COLO668 (cell line): Measurements from ENCODE around the gene PIP4K2A.
A peak's percentile ranks its signal among the peaks of the same experiment; 100 is the strongest.

Experiments
- DNase-seq: peaks from one replicate; lab custom pipeline; 2025; ENCODE audit not compliant: unreplicated experiment; lab: John Stamatoyannopoulos, UW

The PIP4K2A gene

DNA sequence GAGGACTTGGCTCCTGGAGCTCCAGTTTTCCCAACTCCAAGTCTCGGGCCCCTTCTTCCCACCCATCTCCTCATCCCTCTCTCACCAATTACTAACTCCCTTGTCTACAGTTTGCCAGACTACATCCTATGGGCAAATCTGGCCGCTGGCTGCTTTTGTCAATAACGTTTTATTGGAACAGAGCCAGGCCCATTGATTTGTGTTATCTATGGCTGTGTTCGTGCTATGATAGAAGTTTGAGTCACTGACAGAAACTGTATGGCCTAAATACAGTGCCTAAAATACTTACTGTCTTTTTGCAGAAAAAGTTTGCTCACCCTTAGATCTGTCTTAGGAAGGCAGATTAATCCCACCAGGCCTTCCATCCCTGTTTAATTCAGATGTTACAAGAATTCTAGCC is 71.3 kb downstream of the PIP4K2A start:
- DNase-seq: peak; percentile 14

DNA sequence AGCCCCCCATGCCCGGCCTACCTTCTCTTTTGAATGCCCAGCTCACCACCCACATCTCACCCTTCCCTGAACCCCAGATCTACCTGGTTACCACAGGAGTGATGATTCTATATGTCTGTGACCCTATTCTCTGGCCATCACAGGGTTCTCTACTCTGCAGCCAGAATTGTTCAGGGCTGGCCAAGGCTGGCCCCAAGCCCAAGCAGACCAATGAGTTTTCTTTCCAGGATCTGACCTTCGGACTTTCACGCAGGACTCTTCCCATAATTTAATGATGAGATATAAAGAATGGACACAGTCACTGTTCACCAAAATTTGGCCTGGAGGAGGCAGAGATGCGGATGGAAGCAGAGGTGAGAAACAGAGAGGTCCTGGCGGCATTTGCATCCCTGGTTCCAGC is 72.6 kb downstream of the PIP4K2A start:
- DNase-seq: no peak

DNA sequence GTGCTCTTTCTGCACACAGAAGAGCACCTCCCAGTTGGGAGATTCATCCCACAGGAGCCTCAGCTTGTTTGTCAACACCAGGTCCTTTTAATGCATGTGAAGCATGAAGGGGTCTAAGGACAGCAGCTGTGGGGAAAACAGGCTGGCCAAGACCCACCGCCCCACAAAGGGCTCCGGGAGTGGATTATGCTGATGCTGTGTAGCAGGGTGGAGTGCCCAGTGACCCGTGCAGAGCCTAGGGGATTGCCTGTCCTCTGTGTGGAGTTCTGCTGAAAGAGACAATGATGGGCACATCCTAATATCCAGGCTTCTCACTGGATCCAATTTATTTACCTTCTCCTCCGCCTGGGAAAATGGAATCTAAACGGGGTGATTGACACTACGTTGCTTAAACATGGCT is 74.0 kb downstream of the PIP4K2A start:
- peak; percentile 10 for DNase-seq

DNA sequence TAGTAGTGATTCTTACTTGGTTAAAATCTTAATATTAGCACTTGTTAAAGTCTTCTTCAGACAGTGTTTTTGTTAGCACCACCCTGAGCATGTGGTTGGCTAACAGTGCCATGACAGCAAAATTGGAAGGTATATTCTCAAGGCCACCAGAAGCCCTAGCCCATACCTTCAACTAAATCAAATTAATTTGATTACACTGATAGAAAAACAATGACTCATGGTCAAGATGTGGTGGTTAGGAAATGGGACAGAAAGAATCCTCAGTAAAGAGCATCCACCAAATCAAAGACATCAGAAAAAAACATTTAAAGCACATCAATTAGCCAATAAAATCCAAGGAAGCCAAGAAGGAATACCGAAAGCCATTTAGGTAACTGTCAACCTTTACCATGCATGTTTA is 75.5 kb downstream of the PIP4K2A start:
- no peak for DNase-seq

DNA sequence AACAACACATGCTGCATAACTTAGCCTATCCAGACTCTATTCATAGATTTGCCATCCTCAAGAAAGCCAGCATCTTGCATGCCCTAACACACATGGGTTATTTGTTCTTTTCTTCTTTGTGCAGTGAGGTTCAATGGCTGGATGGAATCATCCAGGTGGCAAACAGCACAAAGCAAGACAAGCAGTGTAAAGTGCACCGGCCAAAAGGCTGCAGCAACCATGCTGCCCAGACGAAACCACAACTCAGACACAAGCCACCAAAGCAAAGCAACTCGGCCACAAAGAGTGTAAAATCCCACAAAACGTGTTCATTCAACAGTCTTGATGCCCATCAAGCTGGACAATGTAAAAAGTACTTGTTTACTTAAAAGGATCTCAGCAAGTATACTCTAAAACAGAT is 76.9 kb downstream of the PIP4K2A start:
- DNase-seq: no peak

DNA sequence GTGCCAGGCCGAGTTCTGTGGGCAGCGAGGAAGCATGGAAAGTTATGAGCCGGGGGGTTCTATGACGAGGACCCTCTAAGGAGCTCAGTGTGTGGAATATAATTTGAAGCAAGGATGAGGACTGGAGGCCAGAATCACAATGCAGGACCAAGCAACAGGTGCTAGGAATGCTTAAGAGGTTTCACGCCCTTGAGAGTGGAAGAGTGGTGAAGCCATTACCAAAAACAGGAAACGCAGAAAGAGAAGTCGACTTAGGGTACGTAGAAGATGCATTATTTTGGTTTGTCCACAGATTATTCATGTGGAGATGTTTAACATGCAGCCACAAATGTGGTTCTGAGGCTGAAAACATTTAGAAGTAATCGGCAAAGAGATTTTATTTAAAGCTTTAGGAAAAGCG is 78.7 kb downstream of the PIP4K2A start:
- no peak for DNase-seq

DNA sequence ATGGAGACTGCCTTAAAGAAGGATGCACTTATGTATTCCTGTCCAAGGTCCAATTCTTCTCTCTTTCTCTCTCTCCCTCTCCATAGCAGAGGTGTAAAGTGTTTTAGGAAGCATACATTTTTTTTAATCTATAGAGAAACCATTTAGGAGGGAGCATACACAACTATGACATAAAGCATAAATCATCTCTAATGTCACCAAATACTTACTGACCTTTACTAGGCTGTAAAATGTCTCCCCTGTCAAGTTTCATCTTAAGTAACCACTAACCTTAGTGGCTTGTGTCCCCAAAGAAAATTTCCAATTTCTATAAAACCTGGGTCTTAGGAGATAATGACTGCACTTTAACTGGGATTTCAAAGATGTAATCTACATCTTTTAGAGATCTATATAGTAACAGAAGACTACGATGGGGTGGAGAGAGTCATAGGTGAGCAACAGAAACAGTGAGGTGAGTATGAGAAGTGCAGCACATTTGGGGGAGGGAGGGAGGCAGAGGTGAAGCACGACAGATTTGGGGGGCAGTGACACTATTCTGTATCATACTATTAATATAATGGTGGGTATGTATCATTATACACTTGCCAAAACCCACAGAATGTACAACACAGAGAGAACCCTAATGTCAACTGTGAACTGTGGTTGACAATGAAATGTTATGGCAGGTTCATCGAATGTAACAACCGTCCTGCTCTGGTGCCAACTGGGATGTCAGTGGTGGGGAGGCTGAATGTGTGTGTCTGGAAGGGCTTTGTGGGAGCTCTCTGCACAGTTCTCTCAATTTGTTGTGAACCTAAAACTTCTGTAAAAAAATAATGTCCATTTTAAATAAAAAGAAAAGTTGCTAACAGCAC is 79.5 kb downstream of the PIP4K2A start:
- DNase-seq: no peak

DNA sequence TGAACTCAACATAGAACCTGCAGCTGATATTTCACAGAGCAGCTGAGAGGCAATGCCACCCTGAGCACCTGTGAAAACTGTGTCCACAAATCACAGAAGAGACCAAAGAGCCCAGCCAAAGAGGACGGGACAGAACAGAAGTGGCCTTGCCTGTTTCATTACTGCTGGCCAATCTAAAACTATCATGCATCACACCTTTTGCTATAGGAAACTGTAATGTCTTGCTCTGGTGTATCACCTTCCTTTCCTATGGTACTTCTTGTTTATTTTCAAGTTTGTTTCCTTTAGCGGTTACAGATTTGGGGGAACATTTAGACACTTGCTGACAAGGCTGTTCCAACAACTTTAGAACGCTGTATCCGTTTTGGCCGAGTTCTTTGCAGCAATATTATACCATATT is 80.3 kb downstream of the PIP4K2A start:
- DNase-seq: no peak

DNA sequence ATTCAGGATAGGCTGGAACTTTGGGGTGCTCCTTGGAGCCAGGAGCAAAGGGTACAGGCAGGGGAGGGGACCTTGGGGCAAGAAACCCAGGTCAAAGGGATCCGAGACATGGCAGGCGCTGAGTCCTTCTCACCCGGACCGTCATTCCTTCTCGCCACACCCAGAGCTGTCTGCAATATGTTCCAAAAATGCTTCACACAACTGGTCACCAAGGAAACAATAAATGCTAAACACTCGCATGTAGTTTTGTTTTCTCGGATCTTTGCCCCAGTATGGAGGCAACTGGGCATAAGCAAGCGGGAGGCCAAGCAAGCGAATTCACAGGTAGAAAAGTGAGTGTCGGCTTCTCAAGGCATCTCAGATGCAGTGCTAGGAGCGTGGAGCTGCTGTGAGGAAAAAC is 80.8 kb downstream of the PIP4K2A start:
- no peak for DNase-seq

DNA sequence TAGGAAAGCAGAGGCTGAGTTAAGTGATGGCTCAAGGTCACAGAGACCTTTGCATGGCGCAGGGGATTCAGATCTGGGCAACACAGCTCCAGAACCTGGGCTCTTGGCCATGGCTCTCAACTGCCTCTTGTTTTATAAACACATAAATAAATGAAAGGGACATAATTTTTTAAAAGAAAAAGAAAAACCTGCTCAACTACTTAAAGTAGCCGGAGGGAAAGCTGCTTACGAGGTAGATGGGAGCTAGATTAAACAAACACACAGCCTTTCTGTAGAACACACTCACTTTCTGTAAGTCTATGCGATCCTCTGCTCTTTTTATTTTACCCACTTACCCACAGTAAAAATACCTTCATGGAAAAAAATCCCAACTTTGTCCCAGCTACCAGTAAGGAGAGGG is 81.3 kb downstream of the PIP4K2A start:
- no peak for DNase-seq

DNA sequence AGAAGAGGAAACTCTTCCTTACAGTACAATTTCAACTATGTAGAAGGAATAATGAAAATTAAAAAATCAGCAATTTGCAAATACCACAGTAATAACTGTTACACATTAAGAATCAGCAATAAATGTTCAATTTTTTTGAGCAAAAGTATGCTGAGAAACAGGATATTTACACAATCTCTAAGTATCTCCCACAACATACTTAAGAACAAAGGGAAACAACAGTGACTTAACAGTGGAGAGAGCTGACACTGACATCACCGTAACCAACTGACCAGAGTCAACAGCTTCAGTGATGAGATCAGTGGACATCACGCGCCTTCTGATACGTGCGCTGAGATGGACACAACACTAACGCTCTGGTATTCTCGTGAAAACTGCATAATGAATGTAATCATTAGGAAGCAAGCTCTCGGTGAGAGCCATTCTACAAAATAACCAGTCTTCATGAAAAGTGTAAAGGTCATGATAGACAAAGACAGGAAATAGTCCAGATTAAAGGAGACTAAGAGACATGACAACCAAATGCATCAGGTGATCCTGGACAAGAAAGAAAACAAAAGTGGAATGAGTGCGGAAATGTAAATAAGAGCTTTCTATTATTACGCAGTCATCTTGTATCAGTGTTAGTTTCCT is 82.6 kb downstream of the PIP4K2A start:
- no peak for DNase-seq

DNA sequence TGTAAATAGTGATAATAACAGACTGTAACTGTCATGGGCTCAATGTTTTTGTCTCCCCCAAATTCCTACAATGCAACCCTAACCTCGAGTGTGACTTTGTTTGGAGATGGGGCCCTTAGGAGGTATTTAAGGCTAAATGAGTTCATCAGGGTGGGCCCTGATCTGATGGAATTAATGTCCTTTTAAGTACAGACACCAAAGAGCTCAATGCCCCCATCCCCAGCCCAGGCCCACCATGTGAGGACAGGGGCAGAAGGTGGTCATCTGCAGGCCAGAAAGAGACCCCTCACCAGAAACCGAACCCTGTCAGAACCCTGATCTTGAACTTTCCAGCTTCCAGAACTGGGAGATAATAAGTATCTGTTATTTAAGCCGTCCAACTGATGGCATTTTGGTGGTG is 83.2 kb downstream of the PIP4K2A start:
- no peak for DNase-seq

DNA sequence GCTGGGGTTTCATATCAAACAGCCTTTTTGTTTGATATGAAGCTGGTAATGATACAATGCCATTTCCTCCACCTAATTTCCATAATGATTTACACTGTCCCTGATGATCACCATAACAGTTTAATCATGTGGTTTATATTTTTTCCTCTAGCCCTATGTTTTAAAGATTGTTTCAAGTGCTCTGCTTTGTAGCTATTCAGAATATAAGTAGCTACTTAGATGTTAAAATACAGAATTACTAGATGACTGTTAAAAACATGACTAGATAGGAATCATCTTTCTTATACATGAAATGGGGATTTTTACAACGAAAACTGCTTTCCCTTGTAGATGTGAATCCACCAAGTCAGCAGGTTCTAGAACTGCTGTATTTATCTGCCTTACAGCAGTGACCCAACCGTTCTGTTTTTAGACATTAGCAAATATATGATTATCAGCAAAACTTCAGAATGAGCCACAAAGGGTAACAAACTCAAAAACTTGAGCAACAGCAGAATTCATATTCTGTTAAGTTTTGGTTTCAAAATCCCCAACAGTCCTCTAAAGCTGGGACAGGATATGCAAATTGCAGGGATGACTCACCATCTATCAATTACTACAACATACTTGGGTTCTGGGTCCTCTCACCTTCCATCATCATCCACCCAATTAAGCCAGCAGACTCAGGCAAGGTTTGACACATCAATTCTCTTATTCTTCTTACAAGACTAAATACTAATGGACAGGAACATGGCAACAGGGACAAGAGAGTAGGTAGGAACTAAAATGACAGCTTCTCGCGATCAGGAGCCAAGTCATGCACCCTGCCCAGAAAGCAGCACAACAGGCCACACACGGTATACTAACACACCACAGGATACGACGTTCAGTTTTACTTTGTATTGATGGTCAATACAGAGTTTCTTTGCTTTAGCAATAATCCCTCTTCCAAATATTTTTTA is 83.9 kb downstream of the PIP4K2A start:
- DNase-seq: no peak

DNA sequence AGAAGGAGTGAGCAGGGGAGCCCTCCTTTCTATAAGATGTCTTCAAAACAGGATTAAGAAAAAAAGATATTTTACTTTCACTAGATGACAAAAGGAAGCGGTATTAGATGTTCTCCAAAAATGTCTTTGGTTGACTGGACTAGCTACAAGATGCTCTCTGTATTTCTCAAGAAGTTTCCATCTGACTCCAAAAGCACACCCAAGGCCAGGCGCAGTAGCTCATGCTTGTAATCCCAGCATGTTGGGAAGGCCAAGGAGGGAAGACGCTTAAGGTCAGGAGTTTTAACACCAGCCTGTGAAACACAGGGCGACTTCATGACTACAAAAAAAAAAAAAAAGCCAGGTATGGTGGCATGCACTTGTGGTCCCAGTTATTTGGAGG is 84.5 kb downstream of the PIP4K2A start:
- no peak for DNase-seq

DNA sequence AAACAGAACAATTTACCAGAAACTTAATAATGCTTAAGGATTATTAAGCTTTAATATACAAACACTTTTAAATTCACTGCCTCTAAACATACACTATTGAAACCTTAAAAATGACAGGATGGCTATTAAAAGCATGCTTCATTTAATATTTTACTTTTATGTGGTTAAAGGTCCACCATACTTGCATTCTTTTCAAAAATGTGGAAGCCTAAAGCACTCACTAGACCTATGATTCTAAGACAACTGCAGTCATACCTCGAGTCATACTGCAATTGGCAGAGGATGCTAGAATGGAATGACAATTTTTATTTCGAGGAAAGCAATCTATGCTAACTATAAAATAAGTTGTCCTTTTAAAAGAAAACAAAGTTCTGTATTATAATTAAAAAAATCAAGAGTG is 85.3 kb downstream of the PIP4K2A start:
- no peak for DNase-seq

DNA sequence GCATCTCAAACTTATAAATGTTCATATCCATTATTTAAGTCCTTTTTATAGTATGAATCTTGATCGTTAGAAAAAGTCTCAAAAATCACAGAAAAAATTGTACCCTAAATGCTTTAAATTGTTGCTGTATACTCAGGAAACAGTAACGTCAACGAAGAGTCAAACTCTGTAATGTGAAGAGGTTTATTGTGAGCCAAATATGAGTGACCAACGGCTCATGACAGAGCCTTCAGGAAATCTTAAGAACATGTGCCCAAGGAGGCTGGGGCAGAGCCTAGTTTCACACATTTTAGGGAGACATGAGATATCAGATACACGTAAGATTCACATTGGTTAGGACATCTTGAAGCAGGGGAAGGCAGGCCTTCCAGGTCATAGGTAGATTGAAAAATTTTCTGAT is 86.1 kb downstream of the PIP4K2A start:
- DNase-seq: no peak

DNA sequence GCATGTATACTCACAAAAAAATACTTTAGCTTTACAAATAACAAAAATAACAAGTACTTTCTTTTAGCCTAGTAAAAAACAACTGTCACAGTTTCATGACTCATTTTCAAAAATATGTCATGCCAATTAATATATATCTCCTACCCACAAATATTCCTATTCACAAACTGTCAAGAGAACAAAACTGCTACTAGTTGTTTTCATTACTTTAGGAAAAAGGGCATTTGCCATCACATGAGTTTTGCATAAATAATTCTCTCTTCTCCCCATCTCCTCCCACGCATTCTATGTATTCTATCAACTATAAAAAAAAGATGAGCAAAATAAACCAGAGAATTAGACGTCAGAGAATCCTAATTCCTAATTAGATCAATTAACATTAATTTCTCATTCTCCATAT is 87.6 kb downstream of the PIP4K2A start:
- no peak for DNase-seq

DNA sequence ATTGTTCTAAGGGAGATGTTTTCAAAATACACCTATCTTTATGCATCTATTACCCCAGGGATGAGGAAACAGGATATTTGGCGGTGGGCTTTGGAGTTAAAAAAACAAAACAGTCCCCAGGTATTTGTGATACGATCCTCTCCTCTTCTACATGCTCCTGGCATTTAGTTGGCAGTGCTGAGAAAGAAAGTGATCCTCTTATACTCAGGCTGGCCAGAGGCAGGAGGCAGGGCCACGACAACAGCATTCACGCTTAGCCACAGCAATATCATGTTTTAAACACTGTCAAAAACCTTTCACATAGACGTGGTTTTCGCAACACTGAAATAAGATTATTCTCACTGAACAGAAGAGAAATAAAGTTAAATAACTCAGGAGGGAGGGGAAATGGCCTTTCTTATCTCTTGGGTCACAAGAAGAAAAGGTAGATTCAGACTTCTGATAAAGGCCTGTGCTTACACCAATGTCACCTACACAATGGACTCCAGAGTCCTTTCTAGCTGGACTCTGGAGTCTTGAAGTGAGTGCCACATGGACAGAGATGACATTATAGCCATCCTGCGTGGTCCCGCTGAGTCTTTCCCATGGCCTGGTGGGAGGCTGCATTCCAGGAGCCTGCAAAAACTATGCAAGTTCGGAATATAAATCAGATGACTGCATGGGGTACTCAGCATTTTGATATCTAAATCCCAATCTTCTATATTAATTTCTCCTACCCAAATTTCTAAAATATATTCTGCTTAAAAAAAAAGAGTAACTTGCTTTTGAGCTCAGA is 88.7 kb downstream of the PIP4K2A start:
- DNase-seq: no peak

DNA sequence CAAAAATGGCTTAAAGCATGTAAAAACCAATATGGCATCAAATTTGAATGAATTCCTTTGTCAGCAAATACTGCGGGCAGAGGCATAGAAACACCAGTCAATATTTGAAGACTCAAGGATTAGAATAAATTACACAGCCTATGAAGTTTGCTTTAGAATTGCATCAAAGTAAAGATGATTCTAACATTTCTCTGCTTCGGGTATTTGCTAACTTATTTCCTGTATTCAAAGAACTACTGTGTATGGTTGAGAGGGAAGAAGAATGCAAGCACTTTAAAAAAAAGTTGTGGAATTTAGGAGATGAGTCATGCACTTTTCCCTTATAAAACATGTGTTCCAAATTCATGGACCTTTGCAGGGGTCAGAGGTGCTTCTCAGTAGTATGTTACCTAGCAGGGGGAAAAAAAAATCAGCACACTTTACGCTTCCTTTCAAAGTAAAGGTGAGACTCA is 90.1 kb downstream of the PIP4K2A start:
- no peak for DNase-seq

DNA sequence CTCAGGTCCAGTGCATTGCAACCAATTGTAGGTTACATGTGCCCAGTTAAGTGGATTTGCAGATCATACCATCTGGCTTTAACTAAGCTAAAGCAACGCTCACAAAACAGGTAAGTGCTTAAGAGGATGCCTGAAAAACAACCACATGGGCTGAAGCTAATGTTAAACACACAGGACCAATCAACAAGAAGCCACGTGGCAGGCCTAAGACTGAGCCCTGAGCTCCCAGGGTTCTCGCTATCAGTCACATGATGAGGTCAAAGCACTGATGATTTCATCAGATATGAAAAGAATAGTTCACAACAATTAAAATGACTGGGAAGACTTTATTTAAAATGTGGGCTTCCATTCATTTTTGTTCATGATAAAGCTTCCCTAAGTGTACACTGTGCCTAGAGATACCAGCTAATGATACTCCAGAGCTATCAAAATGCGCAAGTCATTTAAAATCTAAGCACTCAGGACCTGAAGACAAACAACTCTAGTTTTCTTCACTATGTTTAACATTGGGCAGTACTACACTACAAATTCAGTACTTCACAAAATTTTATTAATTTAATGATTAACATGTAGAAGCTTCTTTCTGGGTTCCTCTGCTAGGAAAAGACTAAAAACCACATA is 90.6 kb downstream of the PIP4K2A start:
- DNase-seq: no peak
